Activated T-cell treated with anti-CD3 and anti-CD28 coated beads for 1 hour (primary cell): ENCODE results near the gene LSAMP.

ENCODE experiments used
- DNase-seq: peaks from one replicate; pipeline ENCODE4 v3.0.0-alpha.2; 2020; ENCODE audit warnings: low read depth

LSAMP gene

DNA sequence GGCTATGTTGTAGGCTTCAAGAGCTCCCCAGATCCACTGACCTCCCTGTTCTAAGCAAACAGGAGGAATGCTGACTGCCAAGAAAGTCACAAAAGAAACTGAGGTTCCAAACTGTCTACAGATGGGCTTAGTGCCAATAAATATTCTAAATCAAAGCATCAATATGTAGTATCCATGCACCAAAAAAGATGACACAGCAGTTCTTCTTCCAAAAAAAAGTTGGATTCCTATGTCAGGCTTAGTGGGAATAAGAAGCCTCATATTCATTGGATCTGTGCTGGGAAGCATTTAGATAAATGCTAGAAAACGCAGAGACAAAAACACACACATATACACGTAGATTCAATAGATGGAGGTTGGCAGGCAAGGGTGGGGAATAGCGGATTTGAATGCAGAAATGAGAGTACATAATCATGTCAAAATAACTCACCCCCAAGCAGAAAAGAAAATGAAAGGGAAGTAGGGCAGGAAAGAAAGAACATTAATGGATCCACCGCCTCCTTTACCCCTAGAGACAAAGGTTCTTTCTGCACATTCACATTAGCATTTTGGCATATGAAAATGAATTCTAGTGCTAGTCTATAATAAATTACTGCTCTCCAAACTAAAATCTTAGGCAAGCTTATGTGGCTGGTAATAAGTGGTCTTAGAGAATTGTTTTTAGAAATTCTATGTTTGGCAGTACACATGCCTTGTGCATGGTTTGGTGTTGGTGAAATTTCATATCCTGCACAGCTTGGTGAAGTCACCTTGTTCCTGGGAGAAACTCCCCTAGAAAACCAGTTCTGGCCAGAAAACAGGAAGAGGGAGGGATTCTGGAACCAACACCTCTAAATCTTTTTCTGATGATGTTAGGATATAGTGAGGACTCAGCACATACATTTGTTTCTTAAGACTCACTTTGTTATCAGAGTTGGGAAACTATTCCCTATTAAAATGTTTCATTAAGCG, 283.4 kb downstream of the LSAMP start:
- no peak for DNase-seq

DNA sequence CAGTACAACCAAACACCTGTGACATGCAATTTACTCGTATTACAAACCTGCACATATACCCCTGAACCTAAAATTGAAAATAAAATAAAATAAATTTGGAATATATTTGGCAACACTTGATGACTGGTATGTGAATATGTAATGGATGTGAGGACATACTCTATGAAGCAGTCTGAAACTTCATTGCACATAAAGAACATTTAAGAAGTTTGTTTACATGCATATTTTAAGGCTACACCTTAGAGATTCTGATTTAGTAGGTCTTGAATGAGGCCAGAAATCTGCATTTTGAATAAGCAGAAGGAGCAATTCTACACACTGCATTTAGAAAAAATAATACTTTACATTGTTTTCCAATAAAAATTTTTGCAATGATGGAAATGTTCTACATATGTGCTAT, 284.7 kb downstream of the LSAMP start:
- DNase-seq = no peak

DNA sequence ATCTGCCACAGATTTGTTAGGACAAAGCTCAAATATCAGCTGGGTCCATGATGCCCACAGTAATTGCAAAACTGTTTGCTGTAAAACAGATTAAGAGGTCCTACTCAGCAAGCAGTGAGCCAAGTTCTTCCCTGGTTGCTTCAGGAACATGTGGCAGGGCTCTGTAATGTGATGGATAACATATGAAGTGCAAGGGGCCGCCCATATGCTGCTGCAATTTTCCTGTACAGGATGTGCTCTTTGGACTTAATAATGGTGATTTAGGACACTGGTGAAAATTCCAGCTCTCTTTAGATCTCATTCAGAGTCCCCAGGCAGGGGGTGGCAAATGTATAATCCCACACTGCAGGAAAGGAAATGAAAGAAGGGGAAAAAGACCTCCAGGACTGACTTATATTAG, 289.4 kb downstream of the LSAMP start:
- DNase-seq = no peak

DNA sequence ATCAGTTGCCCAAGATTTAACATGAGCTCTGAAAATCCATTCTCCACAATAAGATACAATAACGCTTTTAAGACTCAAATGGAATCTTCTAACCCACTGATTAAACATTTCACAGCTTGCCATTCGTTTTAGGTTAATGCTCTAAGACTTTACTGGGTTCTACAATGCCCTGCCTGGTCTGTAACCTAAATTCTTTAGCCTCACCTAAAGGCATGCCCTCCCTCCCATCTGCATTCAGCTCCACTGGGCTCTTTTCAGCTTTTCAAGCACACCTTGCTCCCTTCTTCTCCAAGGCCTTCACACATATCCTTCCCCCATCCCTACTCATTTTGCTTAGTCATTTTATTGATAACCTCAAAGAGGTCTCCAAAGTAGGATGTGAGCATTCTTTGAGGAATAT, 290.9 kb downstream of the LSAMP start:
- no peak for DNase-seq

DNA sequence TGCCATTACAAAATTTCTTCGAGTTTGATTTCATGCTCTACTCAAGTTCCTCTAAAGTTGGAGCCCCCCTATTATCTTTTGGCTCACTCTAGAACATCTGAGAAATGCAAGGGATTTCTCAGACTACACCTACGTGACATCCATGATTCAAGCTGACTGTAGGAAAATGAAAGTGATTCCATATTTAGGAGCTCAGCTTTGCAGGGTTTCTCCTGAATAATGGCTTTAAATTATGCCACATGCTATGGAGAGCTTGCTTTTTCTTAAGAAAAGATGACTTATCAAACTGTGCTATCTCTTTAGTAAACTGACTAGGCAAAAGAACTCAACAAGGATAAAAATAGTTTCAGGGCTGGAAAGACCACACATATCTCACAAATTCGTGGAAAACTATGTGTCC, 292.1 kb downstream of the LSAMP start:
- no peak for DNase-seq

DNA sequence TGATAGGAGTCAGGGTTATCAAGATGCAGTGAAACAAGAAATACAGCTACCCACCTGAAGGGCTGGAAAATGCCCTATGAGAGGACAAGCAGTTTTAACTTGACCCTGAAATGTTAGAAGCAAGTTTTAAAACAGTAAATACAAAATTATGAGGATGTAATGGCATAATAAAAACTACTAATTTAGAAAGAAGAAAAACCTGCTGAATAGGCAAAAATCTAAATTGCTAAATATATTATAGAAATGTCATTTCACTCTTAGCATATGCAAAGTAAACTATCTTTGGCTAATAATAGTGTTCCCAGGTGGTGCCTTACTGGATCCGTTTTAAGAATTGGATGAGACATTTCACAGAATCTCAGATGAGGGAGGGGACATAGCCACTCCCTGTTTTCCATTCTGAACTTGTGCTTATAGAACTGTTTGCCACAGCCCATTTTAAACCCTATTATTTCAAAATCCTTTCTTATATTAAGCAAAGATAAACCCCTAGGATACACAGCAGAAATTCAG, 294.6 kb downstream of the LSAMP start:
- DNase-seq = no peak

DNA sequence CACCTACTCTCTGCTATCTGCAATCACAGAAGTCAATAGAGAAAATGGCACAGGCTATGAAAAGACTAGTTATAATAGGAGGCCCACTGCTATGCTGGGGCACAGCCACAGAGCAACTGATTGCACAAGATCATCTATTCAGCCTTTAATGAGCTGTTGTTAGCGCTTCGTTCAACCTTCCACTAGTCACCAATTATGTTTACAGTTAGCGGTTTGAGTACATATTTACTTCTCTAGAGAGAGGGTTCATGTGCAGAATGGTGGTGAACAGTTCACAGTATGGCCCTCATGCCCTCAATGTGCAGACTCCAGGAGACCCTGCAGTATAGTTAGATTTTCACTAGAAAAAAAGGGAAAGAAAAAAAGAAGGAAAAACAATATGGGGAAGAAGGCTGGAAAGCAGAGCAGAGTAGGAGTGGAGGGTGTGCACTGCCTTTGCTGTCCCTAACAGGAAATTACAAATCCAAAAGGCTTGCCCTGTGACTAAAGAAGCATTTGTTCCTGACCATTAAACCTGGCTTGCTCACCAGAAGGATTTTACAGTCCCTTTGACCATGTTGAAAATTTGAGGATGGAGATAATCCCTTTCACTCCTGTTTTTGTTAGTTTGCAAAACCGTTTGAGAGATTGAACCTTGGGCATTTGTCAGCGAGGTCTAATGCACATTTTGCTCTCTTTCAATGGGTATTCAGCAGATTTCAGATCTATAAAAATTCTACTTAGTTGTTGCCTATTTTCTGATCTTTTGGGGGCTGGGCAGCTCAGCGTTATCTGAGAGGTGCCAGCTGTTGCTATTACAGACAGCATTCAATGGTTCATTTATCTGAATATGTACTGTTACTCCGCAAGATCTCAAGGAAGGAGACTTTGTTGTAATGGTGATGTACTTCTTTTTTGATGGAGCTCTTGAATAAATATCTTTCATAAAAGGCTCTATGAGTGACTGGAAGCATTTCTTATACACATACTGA, 296.1 kb downstream of the LSAMP start:
- DNase-seq = no peak

DNA sequence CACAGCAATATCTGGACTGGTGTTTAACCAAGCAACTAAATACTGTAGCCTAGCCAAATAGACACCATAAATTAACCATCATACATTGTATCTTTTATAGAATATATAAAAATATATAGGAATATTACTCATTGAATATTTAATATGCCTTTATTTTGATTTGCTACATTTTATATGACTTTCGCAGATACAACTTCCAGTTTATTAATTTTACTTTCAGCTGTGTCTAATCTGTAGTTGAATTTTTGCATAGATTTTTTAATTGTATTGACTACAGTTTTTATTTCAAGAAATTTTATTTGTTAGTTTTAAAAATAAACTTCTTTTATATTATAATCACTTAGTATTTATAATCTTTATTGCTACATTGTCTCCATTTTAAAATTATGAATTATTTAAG, 299.7 kb downstream of the LSAMP start:
- DNase-seq = no peak

DNA sequence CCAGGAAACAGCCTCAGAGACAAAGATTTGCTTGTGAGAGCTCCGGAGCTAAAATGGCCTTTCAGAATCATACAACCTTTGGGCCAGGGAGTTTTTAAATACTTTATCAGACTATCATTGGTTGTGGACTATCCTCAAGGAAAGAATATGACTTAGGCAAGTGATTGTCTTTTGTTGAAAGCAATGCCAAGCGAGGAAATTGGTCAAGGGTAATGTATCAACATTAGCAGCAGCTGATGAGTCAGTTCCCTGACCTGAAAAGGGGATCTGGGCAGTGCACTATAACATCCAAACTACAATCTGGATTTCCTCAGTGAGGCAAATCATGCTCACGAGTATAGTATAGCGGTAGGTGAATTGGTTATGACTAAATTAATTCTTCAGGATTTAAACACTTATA, 303.6 kb downstream of the LSAMP start:
- DNase-seq = no peak

DNA sequence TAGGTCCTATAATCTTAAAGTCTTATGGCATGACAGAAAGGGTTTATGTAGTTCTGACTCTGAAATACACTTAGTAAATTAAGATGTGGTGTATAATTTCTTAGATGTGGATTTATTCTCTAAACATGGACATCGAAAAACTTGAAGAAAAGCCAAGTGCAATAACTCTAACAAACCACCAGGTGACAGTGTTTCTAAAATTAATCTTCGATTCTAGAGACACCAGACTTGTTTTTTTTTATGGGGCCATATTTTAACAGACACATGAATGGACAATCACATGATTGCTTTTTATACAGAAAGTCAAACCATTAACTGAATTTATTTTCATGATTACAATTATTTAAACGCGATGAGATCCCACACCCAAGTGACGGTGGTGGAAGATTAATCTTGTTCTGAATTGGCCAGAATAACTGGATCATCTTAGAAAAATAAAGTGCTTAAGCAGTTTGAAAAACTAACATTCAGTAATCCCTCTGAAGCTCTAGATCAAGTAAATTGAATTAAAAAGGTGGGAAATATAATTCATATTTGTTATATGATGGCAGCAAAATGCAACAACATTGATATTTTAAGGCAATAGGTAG, 305.1 kb downstream of the LSAMP start:
- DNase-seq = no peak

DNA sequence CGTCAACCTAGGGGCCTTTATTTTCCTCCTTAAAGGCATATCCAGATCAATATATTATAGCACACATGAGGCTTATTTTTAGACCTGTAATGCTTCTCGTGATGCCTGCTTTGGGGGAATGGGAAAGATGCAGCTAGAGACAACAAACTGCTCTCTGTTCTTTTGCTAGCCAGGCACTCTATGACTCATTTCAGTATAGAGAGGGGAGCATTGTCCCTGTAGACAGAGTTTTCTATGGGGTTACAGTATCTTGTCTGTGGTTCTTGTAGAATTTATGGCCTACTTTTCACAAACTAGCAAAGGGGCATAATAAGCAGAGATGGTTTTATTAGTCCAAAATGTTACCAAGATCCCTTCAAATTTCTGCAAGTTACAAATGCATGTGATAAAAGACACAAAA, 305.6 kb downstream of the LSAMP start:
- no peak for DNase-seq

DNA sequence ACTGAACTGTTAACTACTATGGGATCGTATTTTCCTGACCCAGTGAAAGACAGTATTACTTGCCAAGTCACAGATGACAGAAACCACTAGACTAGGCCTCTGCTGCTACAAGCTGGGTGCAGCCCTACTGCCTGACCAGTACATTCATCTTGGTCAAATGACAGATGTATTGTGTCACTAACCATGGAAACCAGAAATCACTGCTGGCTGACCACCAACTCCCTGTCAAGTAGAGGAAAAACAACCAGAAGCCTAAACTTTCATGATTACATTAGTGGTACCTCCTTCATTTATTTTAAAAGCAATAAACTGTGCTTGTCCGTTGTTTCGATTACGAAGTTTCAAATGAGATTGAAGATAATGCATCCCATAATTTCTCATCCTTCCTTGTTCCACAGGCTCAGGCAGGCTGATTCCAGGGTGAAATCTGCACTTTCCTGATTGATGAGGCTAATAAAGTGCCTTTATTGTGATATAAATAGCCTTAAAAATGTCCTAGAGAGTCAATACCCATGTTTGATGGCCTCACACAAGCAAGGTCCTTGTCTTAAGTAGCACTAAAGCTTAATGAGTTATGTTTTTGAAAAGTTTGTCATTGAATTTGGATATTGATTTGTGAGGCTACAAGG, 309.7 kb downstream of the LSAMP start:
- no peak for DNase-seq

DNA sequence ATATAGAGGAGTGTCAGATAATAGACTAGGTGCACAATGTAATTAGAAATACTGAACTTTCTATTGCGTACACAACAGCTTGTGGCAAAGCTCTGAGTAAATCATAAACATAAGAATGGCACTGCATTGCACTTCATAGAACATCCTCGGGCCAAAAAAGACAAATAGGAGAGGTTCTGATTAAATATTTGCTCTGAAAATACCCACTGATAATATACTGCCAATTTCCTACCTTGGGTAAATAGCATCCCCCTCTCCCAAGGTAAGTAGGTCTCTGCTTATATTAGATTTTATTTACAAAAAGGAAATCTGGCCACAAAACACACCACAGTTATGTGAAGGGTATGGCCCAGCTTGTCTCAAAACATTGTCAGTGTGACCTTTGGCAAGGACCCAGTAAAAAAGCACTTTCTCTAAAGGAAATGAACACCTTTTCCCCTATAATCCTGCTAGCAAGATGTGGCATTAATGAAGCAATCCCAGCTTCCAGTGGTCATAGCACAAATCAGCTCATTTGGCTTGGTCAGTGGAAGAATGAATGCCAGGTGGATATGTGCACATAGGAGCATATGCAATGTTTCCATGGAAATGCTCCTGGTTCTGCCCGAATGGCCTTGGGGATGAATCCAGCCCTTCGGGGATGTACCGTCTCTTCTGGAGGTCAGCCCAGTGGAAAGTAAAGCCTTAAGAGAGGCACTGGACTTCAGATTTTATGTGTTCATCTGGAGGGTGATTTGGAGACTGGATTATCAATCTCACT, 315.9 kb downstream of the LSAMP start:
- no peak for DNase-seq

DNA sequence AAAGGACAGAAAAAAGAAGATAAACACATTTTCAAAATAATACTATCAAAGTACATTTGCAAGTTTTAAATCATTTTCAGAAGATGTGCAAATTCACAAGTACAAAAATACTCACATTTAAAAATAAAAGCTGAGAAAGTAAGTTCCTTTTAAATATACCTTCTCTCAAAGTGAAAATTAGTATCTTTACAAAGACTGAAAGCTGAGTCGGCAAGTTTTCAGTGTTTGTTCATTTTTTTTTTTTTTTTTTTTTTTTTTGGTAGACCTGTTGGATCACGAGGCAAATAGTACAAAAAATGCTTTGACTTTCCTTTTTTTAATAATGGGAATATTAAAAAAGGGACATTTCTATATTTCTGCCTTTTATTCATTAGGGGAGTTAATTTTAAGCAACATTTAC, 317.8 kb downstream of the LSAMP start:
- no peak for DNase-seq

DNA sequence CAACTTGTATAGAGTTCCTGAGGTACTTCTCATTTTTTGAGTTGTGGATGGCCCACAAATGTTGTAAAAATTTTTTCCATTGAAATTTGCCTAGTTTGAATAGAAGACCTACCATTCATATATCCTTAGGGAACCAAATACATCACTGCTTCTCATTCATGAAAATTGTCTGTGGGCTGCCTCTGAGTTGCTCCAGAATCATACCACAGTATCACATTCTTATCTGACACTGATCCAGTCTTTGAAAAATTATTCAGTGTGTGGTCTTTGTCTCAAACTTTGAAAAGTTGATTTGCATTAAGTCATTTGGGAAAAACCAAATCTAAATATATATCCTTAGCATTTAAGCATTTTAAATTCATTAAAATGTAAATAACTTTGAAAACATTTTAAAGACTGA, 321.1 kb downstream of the LSAMP start:
- DNase-seq = no peak

DNA sequence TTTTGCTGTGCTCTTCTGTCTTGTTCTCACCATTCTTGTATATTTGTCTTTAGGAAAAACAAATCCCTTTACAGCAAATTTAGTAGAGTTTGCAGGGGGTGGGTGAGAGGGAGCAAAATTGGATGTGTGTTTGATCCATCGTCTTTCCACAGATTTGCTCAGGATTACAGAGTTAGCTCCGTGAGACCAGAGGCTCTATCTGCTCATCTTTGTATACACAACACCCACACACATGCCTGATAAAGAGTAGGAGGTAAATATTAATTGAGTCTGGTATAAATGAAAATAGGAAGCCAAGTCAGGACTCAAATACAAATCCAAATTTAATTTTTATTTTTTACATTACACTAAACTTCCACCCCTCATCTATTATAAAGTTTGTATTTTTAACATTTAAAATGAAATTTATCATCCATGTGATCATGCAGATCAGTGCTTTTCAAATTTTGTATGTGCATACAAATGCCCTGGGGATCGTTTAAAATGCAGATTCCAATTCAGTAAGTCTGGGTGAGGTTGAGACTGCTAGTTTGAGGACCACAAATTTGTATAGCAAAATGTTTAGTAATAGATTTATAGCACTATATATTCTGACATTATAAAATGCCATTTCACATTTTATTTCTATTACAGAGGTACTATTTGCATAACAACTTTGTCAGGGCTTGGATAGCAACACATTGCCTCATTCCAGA, 326.7 kb downstream of the LSAMP start:
- no peak for DNase-seq

DNA sequence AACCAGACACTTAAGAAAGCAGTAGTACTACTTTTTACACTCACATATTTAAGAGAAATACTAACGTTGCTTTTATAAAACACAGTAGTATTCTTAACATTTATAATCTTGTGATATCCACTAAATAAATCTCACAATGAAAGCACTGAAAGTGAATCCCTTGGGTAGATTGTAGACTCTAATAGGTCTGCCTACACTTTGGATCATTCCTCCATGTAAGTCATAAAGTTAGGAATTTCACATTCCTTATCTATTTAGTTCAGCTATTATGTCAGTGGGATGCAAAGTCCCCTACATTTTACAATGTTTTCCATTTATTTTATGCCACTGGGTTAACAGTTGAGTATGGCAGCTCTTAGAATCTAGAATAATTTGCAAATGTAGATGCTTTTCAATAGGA, 330.7 kb downstream of the LSAMP start:
- no peak for DNase-seq

DNA sequence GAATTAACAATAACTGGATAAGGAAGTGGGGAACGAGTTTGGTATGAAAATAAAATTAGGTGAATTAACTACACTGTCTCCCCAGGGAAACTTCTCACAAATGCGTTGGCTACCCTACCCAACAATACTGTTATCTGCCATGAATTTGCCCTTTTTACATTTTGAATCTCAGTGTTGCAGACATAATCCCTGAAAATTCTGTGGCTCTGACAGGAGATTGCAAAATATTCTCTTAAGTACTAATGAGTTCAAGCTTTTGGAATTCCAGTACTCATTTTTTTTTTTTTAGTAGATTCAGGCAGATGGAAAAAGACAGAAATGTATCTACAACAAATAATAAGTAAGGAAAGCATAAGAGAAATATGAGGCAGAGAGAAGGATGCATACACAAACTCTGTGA, 332.6 kb downstream of the LSAMP start:
- no peak for DNase-seq

DNA sequence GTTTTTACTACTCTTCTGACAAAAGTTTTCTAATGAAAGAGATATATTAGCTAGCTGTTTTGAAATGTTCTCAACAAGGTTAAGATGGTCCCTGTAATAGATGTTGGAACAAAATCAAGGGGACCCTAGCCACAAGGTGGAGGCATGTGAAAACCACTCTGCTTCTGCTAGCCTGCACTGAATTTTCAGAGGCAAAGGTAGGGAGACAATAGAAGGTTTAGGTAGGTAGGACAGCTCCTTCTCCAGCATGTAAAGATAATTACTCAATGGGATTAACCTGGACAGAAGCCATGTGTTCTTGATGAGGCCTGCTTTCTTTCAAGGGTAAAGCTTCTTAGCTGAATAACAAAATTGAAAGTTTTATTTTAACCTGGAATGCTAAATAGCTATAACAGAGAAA, 333.5 kb downstream of the LSAMP start:
- DNase-seq = no peak

DNA sequence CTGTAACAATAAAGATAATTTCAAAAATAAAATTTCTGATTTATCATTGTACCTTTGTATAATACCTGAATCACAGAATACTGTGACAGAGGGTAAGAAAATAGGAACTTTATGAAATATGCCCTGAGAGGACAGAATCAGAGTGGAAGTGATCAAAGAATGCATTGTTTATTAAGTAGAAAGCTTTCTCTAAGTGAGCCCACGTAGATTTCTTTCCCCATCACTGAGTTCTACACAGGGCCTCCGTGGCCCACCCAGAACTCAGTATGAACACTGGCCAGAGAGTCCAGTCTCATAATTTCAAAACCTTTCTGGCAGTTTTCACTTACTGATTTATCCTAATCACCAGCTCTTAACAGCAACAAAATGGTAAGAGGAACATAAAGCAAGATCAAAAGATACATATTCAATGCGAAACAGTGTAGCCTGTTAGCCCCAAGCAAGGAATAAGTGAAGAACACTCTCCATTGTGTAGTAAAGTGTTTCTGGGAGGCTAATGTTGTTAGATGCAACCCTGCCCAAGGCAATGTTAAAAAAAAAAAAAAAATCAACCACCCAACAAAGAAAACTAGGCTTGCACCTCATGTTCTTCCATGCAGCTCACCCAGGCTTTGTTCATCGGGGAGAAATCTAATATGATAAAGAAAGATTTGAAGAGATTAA, 341.3 kb downstream of the LSAMP start:
- DNase-seq = no peak
